GM12872 (cell line): ENCODE results near the gene MLF1.

Experiments used
- CTCF ChIP-seq: IDR thresholded peaks from 3 replicates; pipeline ENCODE4 v1.5.1; 2011; ENCODE audit warnings: low read depth, mild to moderate bottlenecking, low read length, moderate library complexity; ENCODE audit not compliant: insufficient read depth

Gene MLF1

GRCh38 chr3:158539414-158540014, 31.5 kb upstream of the MLF1 start:
- peak; percentile 54 for TF ChIP-seq CTCF

GRCh38 chr3:158540066-158540465, 30.9 kb upstream of the MLF1 start:
- TF ChIP-seq CTCF = no peak

- no peak for TF ChIP-seq CTCF
Observed at GRCh38 chr3:158548691-158549090, 22.3 kb upstream of the MLF1 start.

DNA sequence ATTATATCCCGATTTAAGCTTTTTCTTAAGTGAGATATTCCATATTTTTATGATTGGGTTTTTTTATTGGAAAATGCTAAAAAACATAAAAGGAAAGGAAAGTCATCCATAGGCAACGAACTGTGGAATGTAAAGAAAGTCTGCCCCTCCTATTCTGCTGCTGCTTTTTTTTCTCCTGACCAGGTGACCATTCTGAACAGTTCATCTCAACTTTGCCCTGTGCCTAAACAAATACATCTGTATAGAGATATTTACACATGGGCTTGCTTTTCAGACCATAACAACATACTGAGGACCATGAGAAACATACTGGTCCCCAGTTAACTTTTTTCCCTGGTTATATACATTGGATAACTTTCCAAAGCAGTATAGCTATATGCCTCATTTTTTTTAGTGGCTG, 18.9 kb upstream of the MLF1 start:
- no peak for TF ChIP-seq CTCF

GRCh38 chr3:158559504-158559903, 11.5 kb upstream of the MLF1 start:
- no peak for TF ChIP-seq CTCF

GRCh38 chr3:158560979-158561378, 10.0 kb upstream of the MLF1 start:
- no peak for TF ChIP-seq CTCF

DNA sequence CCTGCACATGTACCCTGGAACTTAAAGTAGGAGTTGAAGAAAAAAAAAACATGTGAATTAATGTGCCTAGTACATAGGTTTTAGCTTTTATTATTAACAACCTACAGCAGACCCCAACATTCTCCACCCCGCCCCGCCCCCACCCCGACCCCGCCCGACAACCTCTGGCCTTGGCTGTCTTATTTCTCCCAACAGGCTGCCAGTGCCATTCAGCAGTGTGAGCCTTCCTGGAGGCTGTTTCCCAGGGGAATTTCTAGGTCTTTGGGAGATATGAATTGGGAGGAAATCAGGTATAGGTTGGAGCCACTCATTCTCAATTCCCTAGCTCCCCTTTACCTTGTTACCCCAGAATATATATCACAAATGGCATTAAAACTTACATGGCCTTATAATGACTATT, 8.3 kb upstream of the MLF1 start:
- no peak for TF ChIP-seq CTCF

DNA sequence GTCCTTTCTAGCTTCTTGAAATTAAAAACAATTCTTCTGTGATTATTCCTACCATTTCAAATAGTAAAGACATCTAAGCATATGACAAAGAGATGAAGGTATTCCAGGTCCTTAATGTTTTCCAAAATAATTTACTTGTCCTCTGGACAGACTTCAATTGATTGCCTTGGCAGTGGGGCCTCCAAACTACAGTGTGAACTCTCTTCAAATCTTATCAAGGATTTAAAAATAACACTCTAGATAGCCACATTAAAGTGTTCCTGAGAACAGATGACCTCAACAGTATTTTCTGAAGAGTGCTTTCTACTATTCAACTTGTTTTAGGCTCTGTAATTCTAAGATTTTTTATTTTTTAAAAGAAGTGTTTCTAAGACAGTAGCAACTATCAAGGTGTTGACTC, 7.9 kb upstream of the MLF1 start:
- TF ChIP-seq CTCF = no peak
